Large intestine (tissue), 3 donors: ENCODE data around the gene BCL11B. TPM values are rescaled to one million over a fixed set of nuclear protein-coding genes. Genes with fewer than 3 reads are reported as not detected.

Source experiments
- DNase-seq, 2 donors: peaks; one replicate each; pipeline versions ENCODE4 v3.0.0 to v3.0.0-alpha.2; 2013
- H3K27ac ChIP-seq: one replicate; pipeline ENCODE4 v1.5.1; 2013; ENCODE audit warnings: low read length
- H3K27me3 ChIP-seq: 2 replicates; pipeline ENCODE4 v1.6.1; 2013; ENCODE audit warnings: low read length; ENCODE audit not compliant: control insufficient read depth, insufficient read depth
- H3K36me3 ChIP-seq: 2 replicates; pipeline ENCODE4 v1.6.1; 2013; ENCODE audit warnings: low read length; ENCODE audit not compliant: control insufficient read depth, insufficient read depth
- H3K4me1 ChIP-seq: one replicate; pipeline ENCODE4 v1.6.1; 2013; ENCODE audit warnings: low read length; ENCODE audit not compliant: control insufficient read depth, insufficient read depth
- H3K4me3 ChIP-seq: one replicate; pipeline ENCODE4 v1.5.1; 2013; ENCODE audit warnings: low read length
- H3K9me3 ChIP-seq: one replicate; pipeline ENCODE4 v1.6.1; 2013; ENCODE audit warnings: mild to moderate bottlenecking, low read depth, low read length, moderate library complexity; ENCODE audit not compliant: control insufficient read depth
- WGBS: methylation state at CpG from one replicate; pipeline ENCODE4 v1.1.5; 2013; ENCODE audit warnings: low lambda C conversion rate; ENCODE audit not compliant: insufficient coverage; 5-methylcytosine and 5-hydroxymethylcytosine counted together
- polyA plus RNA-seq: library from polyadenylated mRNA; unstranded; fragments of 120-200 nt; gene quantifications from one replicate; pipeline ENCODE4 v1.2.1, GENCODE V29; 2013

BCL11B gene
- polyA plus RNA-seq, 1 donor, result 4.0 TPM

GRCh38 chr14:99245564-99246511, 26.2 kb downstream of the BCL11B start:
- DNase-seq, result peak in 1 of 2 donors; percentile 62
- H3K27me3 ChIP-seq, result peaks cover 36% of the 10 kb centered on the region
- H3K4me1 ChIP-seq, result peaks cover 3% of the 10 kb centered on the region
- peaks cover 3% of the 10 kb centered on the region for H3K36me3 ChIP-seq
- no peaks in the 10 kb centered on the region for H3K9me3 ChIP-seq
- H3K27ac ChIP-seq, result no peak overlapping the region
- no CpG with 5 or more reads among the region's 83 CpGs for WGBS
- H3K4me3 ChIP-seq, result peak overlapping the region; percentile 23

GRCh38 chr14:99244941-99245563, 26.9 kb downstream of the BCL11B start:
- Histone ChIP-seq H3K27ac (no peak overlapping the region), H3K27me3 (peaks cover 36% of the 10 kb centered on the region), H3K9me3 (no peaks in the 10 kb centered on the region), H3K36me3 (peaks cover 3% of the 10 kb centered on the region), H3K4me3 (no peak overlapping the region), H3K4me1 (peaks cover 3% of the 10 kb centered on the region)
- WGBS, result 80% methylated on average over 1 of the region's 15 CpGs
- DNase-seq, result no peak

GRCh38 chr14:99244367-99244901, 27.6 kb downstream of the BCL11B start:
- Histone ChIP-seq H3K27me3 (peaks cover 36% of the 10 kb centered on the region), H3K27ac (no peak overlapping the region)
- 93% methylated on average over 6 of the region's 16 CpGs for WGBS

GRCh38 chr14:99242816-99243721, 28.9 kb downstream of the BCL11B start:
- no peak for DNase-seq
- WGBS, result 40% methylated on average over 1 of the region's 10 CpGs
- H3K27me3 ChIP-seq, result peaks cover 32% of the 10 kb centered on the region
- peaks cover 3% of the 10 kb centered on the region for H3K4me1 ChIP-seq
- H3K9me3 ChIP-seq, result no peaks in the 10 kb centered on the region
- no peak overlapping the region for H3K4me3 ChIP-seq
- peaks cover 2% of the 10 kb centered on the region for H3K36me3 ChIP-seq
- H3K27ac ChIP-seq, result no peak overlapping the region

More at GRCh38 chr14:99244367-99244901, 27.6 kb downstream of the BCL11B start:
- Histone ChIP-seq H3K9me3 (no peaks in the 10 kb centered on the region), H3K36me3 (peaks cover 1% of the 10 kb centered on the region), H3K4me1 (peaks cover 3% of the 10 kb centered on the region), H3K4me3 (no peak overlapping the region)
- DNase-seq, result no peak

- peaks cover 3% of the 10 kb centered on the region for H3K4me1 ChIP-seq
- no peaks in the 10 kb centered on the region for H3K9me3 ChIP-seq
- H3K36me3 ChIP-seq, result peaks cover 2% of the 10 kb centered on the region
- peaks cover 24% of the 10 kb centered on the region for H3K27me3 ChIP-seq
- no CpG with 5 or more reads among the region's 11 CpGs for WGBS
- no peak overlapping the region for H3K27ac ChIP-seq
- H3K4me3 ChIP-seq, result no peak overlapping the region
- no peak for DNase-seq
These were observed 29.8 kb downstream of the BCL11B start for GRCh38 chr14:99242238-99242637.

GRCh38 chr14:99241325-99242010, 30.5 kb downstream of the BCL11B start:
- Histone ChIP-seq H3K9me3 (no peaks in the 10 kb centered on the region), H3K36me3 (peaks cover 2% of the 10 kb centered on the region), H3K4me1 (no peaks in the 10 kb centered on the region), H3K4me3 (no peak overlapping the region), H3K27ac (no peak overlapping the region), H3K27me3 (peaks cover 16% of the 10 kb centered on the region)
- no peak for DNase-seq
- WGBS, result 68% methylated on average over 7 of the region's 18 CpGs

GRCh38 chr14:99240627-99241324, 31.2 kb downstream of the BCL11B start:
- Histone ChIP-seq H3K9me3 (no peaks in the 10 kb centered on the region), H3K4me3 (no peak overlapping the region), H3K4me1 (no peaks in the 10 kb centered on the region), H3K27ac (no peak overlapping the region), H3K27me3 (peaks cover 15% of the 10 kb centered on the region), H3K36me3 (peaks cover 2% of the 10 kb centered on the region)
- DNase-seq, result no peak
- 93% methylated on average over 12 of the region's 23 CpGs for WGBS

GRCh38 chr14:99239661-99240092, 32.3 kb downstream of the BCL11B start:
- H3K4me3 ChIP-seq, result no peak overlapping the region
- no peaks in the 10 kb centered on the region for H3K9me3 ChIP-seq
- H3K27me3 ChIP-seq, result peaks cover 10% of the 10 kb centered on the region
- no peak for DNase-seq
- H3K36me3 ChIP-seq, result peaks cover 2% of the 10 kb centered on the region
- no peaks in the 10 kb centered on the region for H3K4me1 ChIP-seq
- no peak overlapping the region for H3K27ac ChIP-seq
- WGBS, result 54% methylated on average over 4 of the region's 7 CpGs

GRCh38 chr14:99238216-99238615, 33.8 kb downstream of the BCL11B start:
- Histone ChIP-seq H3K9me3 (no peaks in the 10 kb centered on the region), H3K4me1 (no peaks in the 10 kb centered on the region), H3K4me3 (no peak overlapping the region), H3K27ac (no peak overlapping the region), H3K36me3 (peaks cover 2% of the 10 kb centered on the region), H3K27me3 (peaks cover 5% of the 10 kb centered on the region)
- no peak for DNase-seq
- no CpG with 5 or more reads among the region's 6 CpGs for WGBS
